HL-60/S4 treated with phorbol 12-myristate 13-acetate at 8.2 ng/mL for 4 days and 3 days (cell line): Measurements from ENCODE around the gene SHOC1.
"Not testable (repeated sequence)": the region's sequence is repeated elsewhere in the genome, so short reads cannot be mapped to it uniquely, and the experiment has no call there.

ENCODE experiments used
- in situ Hi-C: fragments of 300-500 bp; cut with MboI; formaldehyde crosslinking; loops from 2 replicates; pipeline ENCODE4 v1.15.0; 2022; ENCODE audit warnings: low sequenced_read_pairs

The SHOC1 gene

GRCh38 chr9:111794835-111795556, at the start of gene SHOC1:
Gene SHOC1, minus strand, starts transcription at chr9:111794937. Its CDS starts 3,519 bp downstream, at chr9:111791418.
- in situ Hi-C loops = no loop called here

GRCh38 chr9:111843971-111844370, 49.2 kb upstream of the SHOC1 start:
- in situ Hi-C loops = no loop called here

GRCh38 chr9:111842313-111842712, 47.6 kb upstream of the SHOC1 start:
- in situ Hi-C loops = no loop called here

- in situ Hi-C loops = no loop called here
Measured at GRCh38 chr9:111840442-111840841, 45.7 kb upstream of the SHOC1 start.

- in situ Hi-C loops = no loop called here
Measured at GRCh38 chr9:111839987-111840386, 45.2 kb upstream of the SHOC1 start.

- in situ Hi-C loops = no loop called here
Measured at GRCh38 chr9:111839387-111839786, 44.6 kb upstream of the SHOC1 start.

- in situ Hi-C loops = no loop called here
Measured at GRCh38 chr9:111838439-111838838, 43.7 kb upstream of the SHOC1 start.

GRCh38 chr9:111836311-111836710, 41.6 kb upstream of the SHOC1 start:
- in situ Hi-C loops = no loop called here

- in situ Hi-C loops = no loop called here
Measured at GRCh38 chr9:111833941-111834340, 39.2 kb upstream of the SHOC1 start.

GRCh38 chr9:111832449-111832848, 37.7 kb upstream of the SHOC1 start:
- in situ Hi-C loops = no loop called here

GRCh38 chr9:111831371-111832108, 36.8 kb upstream of the SHOC1 start:
- in situ Hi-C loops = no loop called here

- in situ Hi-C loops = no loop called here
Measured at GRCh38 chr9:111828193-111828592, 33.5 kb upstream of the SHOC1 start.

GRCh38 chr9:111825468-111826145, 30.9 kb upstream of the SHOC1 start:
- in situ Hi-C loops = no loop called here

GRCh38 chr9:111821006-111821528, 26.3 kb upstream of the SHOC1 start:
- in situ Hi-C loops = no loop called here

- in situ Hi-C loops = no loop called here
Measured at GRCh38 chr9:111819360-111819759, 24.6 kb upstream of the SHOC1 start.

- in situ Hi-C loops = no loop called here
Measured at GRCh38 chr9:111815285-111816070, 20.7 kb upstream of the SHOC1 start.

- in situ Hi-C loops = no loop called here
Measured at GRCh38 chr9:111812337-111812736, 17.6 kb upstream of the SHOC1 start.

- in situ Hi-C loops = no loop called here
Measured at GRCh38 chr9:111810908-111811307, 16.2 kb upstream of the SHOC1 start.

- in situ Hi-C loops = not testable (repeated sequence)
Measured at GRCh38 chr9:111810415-111810814, 15.7 kb upstream of the SHOC1 start.

GRCh38 chr9:111807197-111807596, 12.5 kb upstream of the SHOC1 start:
- in situ Hi-C loops = no loop called here

GRCh38 chr9:111806259-111806658, 11.5 kb upstream of the SHOC1 start:
- in situ Hi-C loops = no loop called here
